Measurements from ENCODE around the gene RELL1. TPM values are rescaled to one million over a fixed set of nuclear protein-coding genes. Genes with fewer than 3 reads are reported as not detected.

The RELL1 gene
- total RNA-seq, 2 experiments from 2014 or later = 48.6 to 50.3 TPM

- peaks cover 70% of the 10 kb centered on the region for H3K36me3 Mint-ChIP-seq (ENCODE audit: low read depth)
- intact Hi-C loops (cut with DNase I, micrococcal nuclease) = no loop called here
- ATAC-seq (ENCODE audit: poor library complexity) = no peak
- ChIA-PET POLR2A (no interaction called here), CTCF (no interaction called here)
- no peaks in the 10 kb centered on the region for H3K27me3 Mint-ChIP-seq
- no peak for TF ChIP-seq CTCF (IDR thresholded peaks at IDR 0.05)
- no peaks in the 10 kb centered on the region for H3K4me1 ChIP-seq (ENCODE audit: insufficient read depth, low read length)
- peaks cover 30% of the 10 kb centered on the region for H3K36me3 ChIP-seq (ENCODE audit: insufficient read depth, low read length)
- no peak overlapping the region for H3K4me3 ChIP-seq (ENCODE audit: low read length)
- no peak overlapping the region for H3K27ac ChIP-seq (ENCODE audit: low read depth in 1 of 2, low read length in 2 of 2)
- no peaks in the 10 kb centered on the region for H3K27me3 ChIP-seq (ENCODE audit: control insufficient read depth in 1 of 2, insufficient read depth in 2 of 2, low read length in 2 of 2)
- no peak overlapping the region for H3K4me3 Mint-ChIP-seq
- H3K4me1 Mint-ChIP-seq (ENCODE audit: low read depth) = no peaks in the 10 kb centered on the region
- DNase-seq = no peak
- H3K9me3 ChIP-seq (ENCODE audit: control insufficient read depth in 1 of 2, insufficient read depth in 1 of 2, low read length in 2 of 2) = no peaks in the 10 kb centered on the region
- no peaks in the 10 kb centered on the region for H3K9me3 Mint-ChIP-seq
- no peak overlapping the region for H3K27ac Mint-ChIP-seq
These were observed 62.2 kb downstream of the RELL1 start for GRCh38 chr4:37623940-37624339.

DNA sequence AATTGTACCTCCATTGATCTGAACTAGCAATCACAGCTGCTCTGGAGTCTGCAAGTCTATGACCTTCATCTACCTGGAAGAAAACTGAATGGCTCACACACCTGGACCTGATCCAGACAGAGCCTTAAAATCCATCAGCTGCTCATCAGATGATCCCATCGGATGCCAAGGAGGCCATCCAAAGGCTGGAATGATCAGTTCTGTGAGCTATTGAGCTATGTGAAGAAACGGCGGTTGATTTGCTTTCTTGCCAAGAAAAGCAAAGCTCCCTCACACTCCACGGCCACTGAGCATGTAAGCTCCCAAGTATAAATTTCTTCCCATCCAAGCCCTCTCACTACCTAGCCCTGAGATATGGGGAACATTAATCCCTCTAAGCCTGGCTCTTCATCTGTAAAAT, 63.1 kb downstream of the RELL1 start:
- Histone ChIP-seq H3K4me3 (ENCODE audit: low read length) (no peak overlapping the region), H3K4me1 (ENCODE audit: insufficient read depth, low read length) (no peaks in the 10 kb centered on the region), H3K27ac (ENCODE audit: low read depth in 1 of 2, low read length in 2 of 2) (no peak overlapping the region), H3K36me3 (ENCODE audit: insufficient read depth, low read length) (peaks cover 25% of the 10 kb centered on the region), H3K27me3 (ENCODE audit: control insufficient read depth in 1 of 2, insufficient read depth in 2 of 2, low read length in 2 of 2) (no peaks in the 10 kb centered on the region), H3K9me3 (ENCODE audit: control insufficient read depth in 1 of 2, insufficient read depth in 1 of 2, low read length in 2 of 2) (no peaks in the 10 kb centered on the region)
- DNase-seq (no peak), ATAC-seq (ENCODE audit: poor library complexity) (no peak)
- POLR2A ChIA-PET = no interaction called here
- Mint-ChIP-seq H3K27ac (no peak overlapping the region), H3K4me1 (ENCODE audit: low read depth) (no peaks in the 10 kb centered on the region), H3K4me3 (no peak overlapping the region), H3K27me3 (no peaks in the 10 kb centered on the region), H3K9me3 (no peaks in the 10 kb centered on the region), H3K36me3 (ENCODE audit: low read depth) (peaks cover 62% of the 10 kb centered on the region)
- intact Hi-C loops (cut with DNase I, micrococcal nuclease) = no loop called here
- CTCF ChIA-PET = no interaction called here
- no peak for TF ChIP-seq CTCF (IDR thresholded peaks at IDR 0.05)

- Mint-ChIP-seq H3K4me3 (no peak overlapping the region), H3K9me3 (no peaks in the 10 kb centered on the region), H3K27me3 (no peaks in the 10 kb centered on the region), H3K36me3 (ENCODE audit: low read depth) (peaks cover 55% of the 10 kb centered on the region), H3K4me1 (ENCODE audit: low read depth) (peaks cover 7% of the 10 kb centered on the region), H3K27ac (no peak overlapping the region)
- CTCF ChIA-PET = no interaction called here
- Histone ChIP-seq H3K27ac (ENCODE audit: low read depth in 1 of 2, low read length in 2 of 2) (no peak overlapping the region), H3K36me3 (ENCODE audit: insufficient read depth, low read length) (peaks cover 15% of the 10 kb centered on the region), H3K4me3 (ENCODE audit: low read length) (no peak overlapping the region), H3K27me3 (ENCODE audit: control insufficient read depth in 1 of 2, insufficient read depth in 2 of 2, low read length in 2 of 2) (no peaks in the 10 kb centered on the region), H3K9me3 (ENCODE audit: control insufficient read depth in 1 of 2, insufficient read depth in 1 of 2, low read length in 2 of 2) (no peaks in the 10 kb centered on the region), H3K4me1 (ENCODE audit: insufficient read depth, low read length) (no peaks in the 10 kb centered on the region)
- TF ChIP-seq CTCF (IDR thresholded peaks at IDR 0.05) = no peak
- intact Hi-C loops (cut with DNase I, micrococcal nuclease) = no loop called here
- ATAC-seq (ENCODE audit: poor library complexity) (no peak), DNase-seq (no peak)
- POLR2A ChIA-PET = no interaction called here
These were observed 66.0 kb downstream of the RELL1 start for GRCh38 chr4:37620176-37620575.

Measured in CD4-positive, alpha-beta T cell (primary cell).